K562 (cell line): Measurements from ENCODE around the gene MCM9. TPM values are rescaled to one million over a fixed set of nuclear protein-coding genes. Genes with fewer than 3 reads are reported as not detected.
A peak's percentile ranks its signal among the peaks of the same experiment; 100 is the strongest.

Source experiments
- ATAC-seq: fragments of 200-7000 bp; cut with Tn5 transposase; 3 replicates; pipeline ENCODE4 v1.9.1; 2020; ENCODE audit warnings: moderate library complexity
- BruUV-seq: library from RNA; stranded (reverse); fragments of 400-500 nt; replicated peaks from 2 replicates; lab custom pipeline; 2021; lab: Mats Ljungman, UMichigan
- CTCF ChIA-PET: fragments of 300-600 bp; formaldehyde crosslinking; extraction: SDS; loops from one replicate; lab custom pipeline; 2021; ENCODE audit warnings: low intra/inter-chr PET ratio; lab: Yijun Ruan, JAX
- POLR2A ChIA-PET: fragments of 300-600, 350-650 bp; sonication (Branson Sonifier 250); formaldehyde crosslinking; extraction: SDS; loops from one replicate; lab custom pipeline; 2021; ENCODE audit warnings: antibody characterized with exemption, inconsistent platforms; lab: Yijun Ruan, JAX
- DNase-seq, 4 experiments: peaks; one replicate each; pipeline versions ENCODE4 v3.0.0 to v3.0.0-alpha.2; 2011 to 2018; ENCODE audit warnings: low spot score in 3 of 4, mixed read lengths in 3 of 4; ENCODE audit errors: extremely low read depth in 1 of 4
- FAIRE-seq: peaks from 2 replicates; lab custom pipeline; 2011; peaks lifted over from hg19 to GRCh38; lab: Jason Lieb, UNC
- H2AFZ ChIP-seq: 2 replicates; pipeline ENCODE4 v1.6.0; 2011; ENCODE audit warnings: low read depth, low read length, control low read depth, inconsistent platforms
- H3K27ac ChIP-seq: fragments of 200-600 bp; 3 replicates; pipeline ENCODE4 v1.8.0; 2011; ENCODE audit warnings: low read depth, mild to moderate bottlenecking, control low read depth, inconsistent platforms, low read length, moderate library complexity, mixed read lengths; ENCODE audit errors: extremely low read depth
- H3K27me3 ChIP-seq, 2 experiments: fragments of 300-600 bp in 1 of 2; 2 replicates in 1 of 2; 3 replicates in 1 of 2; pipeline versions ENCODE4 v1.6.0 to v1.8.0; 2011; ENCODE audit warnings: inconsistent platforms in 2 of 2, low read length in 2 of 2, mild to moderate bottlenecking in 1 of 2, mixed read lengths in 1 of 2, moderate library complexity in 1 of 2; ENCODE audit not compliant: control insufficient read depth in 2 of 2, insufficient read depth in 2 of 2
- H3K36me3 ChIP-seq: fragments of 300-600 bp; 3 replicates; pipeline ENCODE4 v1.8.0; 2011; ENCODE audit warnings: mild to moderate bottlenecking, low read length, inconsistent platforms; ENCODE audit not compliant: control insufficient read depth, insufficient read depth
- H3K4me1 ChIP-seq, 2 experiments: fragments of 200-600 bp in 1 of 2; replicated peaks in 1 of 2; 2 replicates in 1 of 2; 3 replicates in 1 of 2; pipeline versions ENCODE4 v1.5.1 to v1.8.0; 2011; ENCODE audit warnings: inconsistent platforms in 2 of 2, low read length in 2 of 2, mild to moderate bottlenecking in 1 of 2, mixed read lengths in 1 of 2, moderate library complexity in 1 of 2; ENCODE audit not compliant: control insufficient read depth in 2 of 2, insufficient read depth in 2 of 2
- H3K4me2 ChIP-seq: 2 replicates; pipeline ENCODE4 v1.6.1; 2011; ENCODE audit warnings: low read length, control low read depth, inconsistent platforms, mixed read lengths; ENCODE audit not compliant: insufficient read depth
- H3K4me3 ChIP-seq: fragments of 200-600 bp; sonication (generic), shearing (Covaris generic); 2 replicates; pipeline ENCODE4 v1.5.1; 2016; ENCODE audit warnings: control low read depth, inconsistent platforms
- H3K79me2 ChIP-seq: fragments of 200-600 bp; 3 replicates; pipeline ENCODE4 v1.8.0; 2011; ENCODE audit warnings: low read length, inconsistent platforms; ENCODE audit not compliant: control insufficient read depth, insufficient read depth
- H3K9ac ChIP-seq, 2 experiments: 2 replicates each; pipeline versions ENCODE4 v1.6.0 to v1.6.1; 2011; ENCODE audit warnings: low read depth in 2 of 2, low read length in 2 of 2, control low read depth in 1 of 2, inconsistent platforms in 1 of 2, mild to moderate bottlenecking in 1 of 2, mixed read lengths in 1 of 2; ENCODE audit not compliant: insufficient read depth in 1 of 2
- H3K9me1 ChIP-seq: one replicate; pipeline ENCODE4 v1.6.0; 2011; ENCODE audit warnings: inconsistent platforms, mild to moderate bottlenecking, low read length, moderate library complexity; ENCODE audit not compliant: control insufficient read depth, insufficient read depth
- H3K9me3 ChIP-seq: replicated peaks from 2 replicates; pipeline ENCODE4 v1.5.1; 2011; ENCODE audit warnings: low read depth, low read length, inconsistent platforms; ENCODE audit not compliant: control insufficient read depth, insufficient read depth
- H4K20me1 ChIP-seq: replicated peaks from 2 replicates; pipeline ENCODE4 v1.6.1; 2011; ENCODE audit warnings: low read length, inconsistent platforms, mixed read lengths; ENCODE audit not compliant: control insufficient read depth, insufficient read depth
- CEBPG ChIP-seq, 3 experiments: fragments of 200-800 bp in 1 of 3; sonication (Bioruptor generic) in 1 of 3; sonication (generic) in 1 of 3; formaldehyde crosslinking in 1 of 3; IDR thresholded peaks in 2 of 3; conservative IDR thresholded peaks in 1 of 3; 2 replicates each; pipeline versions ENCODE4 v1.6.1 to v1.8.0; 2016 to 2022; ENCODE audit warnings: missing compliant biosample characterization in 2 of 3, missing genetic modification characterization in 2 of 3, mild to moderate bottlenecking in 1 of 3, missing genetic modification reagents in 1 of 3
- GATA2 ChIP-seq: sonication (generic); formaldehyde crosslinking; IDR thresholded peaks from 2 replicates; pipeline ENCODE4 v1.4.0; 2020; ENCODE audit warnings: mild to moderate bottlenecking, missing genetic modification reagents
- NCOA2 ChIP-seq, 2 experiments: fragments of 450-650 bp; IDR thresholded peaks; 2 replicates each; pipeline ENCODE4 v1.6.1; 2018; ENCODE audit warnings: mild to moderate bottlenecking in 2 of 2, moderate library complexity in 1 of 2; ENCODE audit not compliant: partially characterized antibody in 2 of 2
- XRCC4 ChIP-seq: IDR thresholded peaks from one replicate; pipeline ENCODE4 v1.6.1; 2011; ENCODE audit not compliant: insufficient read depth, insufficient read length; ENCODE audit errors: extremely low read depth
- WGBS: fragments of 100-300 bp; shearing (Covaris generic); methylation state at CpG from one replicate; pipeline ENCODE4 v1.1.6; 2016; ENCODE audit warnings: low coverage, mixed read lengths; ENCODE audit not compliant: insufficient coverage; ENCODE audit errors: missing lambda C conversion rate; 5-methylcytosine and 5-hydroxymethylcytosine counted together
- in situ Hi-C: fragments of 300-500 bp; cut with MboI; formaldehyde crosslinking; loops from 4 replicates; pipeline ENCODE4 v1.15.0; 2018; ENCODE audit warnings: inconsistent platforms, mixed read lengths
- intact Hi-C: fragments of 100-400 bp; cut with micrococcal nuclease; formaldehyde crosslinking; loops from 2 replicates; pipeline ENCODE4 v1.14.2; 2022
- polyA plus RNA-seq, 8 experiments: library from polyadenylated mRNA; depleted of rRNA in 4 of 8; stranded (reverse) in 5 of 8; unstranded in 3 of 8; fragments of >200 nt; fragmentation: Nextera tagmentation in 2 of 8; fragmentation: Illumina TruSeq in 1 of 8; extraction: Ambion mirVana in 2 of 8; extraction: Trizol in 1 of 8; gene quantifications; 2 replicates each; pipeline versions ENCODE4 v1.2.1 to v1.2.3, GENCODE V29; 2011 to 2014; ENCODE audit warnings: inconsistent platforms in 1 of 8, missing spikeins in 1 of 8
- total RNA-seq, 7 experiments: library from RNA; depleted of rRNA in 6 of 7; stranded (reverse); fragments of >200 nt in 6 of 7; fragmentation: Illumina TruSeq in 2 of 7; extraction: Trizol in 2 of 7; gene quantifications; 2 replicates each; pipeline versions ENCODE4 v1.2.1 to v1.2.3, GENCODE V29; 2011 to 2021; ENCODE audit warnings: low replicate concordance in 1 of 7

MCM9 gene
- total and polyA plus RNA-seq, 9 of the 15 experiments (the other 6 are each of a cell fraction or from before 2014, with no cell fraction given): 4.8 to 16.7 (median 11.6) TPM

GRCh38 chr6:118771253-118771652, 163.7 kb downstream of the MCM9 start:
- Histone ChIP-seq H3K9me3 (no peaks in the 10 kb centered on the region), H3K27ac (no peak overlapping the region), H3K9ac (no peak overlapping the region), H3K9me1 (no peaks in the 10 kb centered on the region), H3K36me3 (no peaks in the 10 kb centered on the region), H3K4me3 (no peak overlapping the region), H2AFZ (no peak overlapping the region), H3K27me3 (peaks cover 4 to 5% of the 10 kb centered on the region in 2 experiments; a peak in 1 of 5 replicates), H3K4me2 (no peak overlapping the region), H3K4me1 (peaks cover 0 to 3% of the 10 kb centered on the region in 2 experiments; a peak in 1 of 5 replicates), H4K20me1 (no peaks in the 10 kb centered on the region), H3K79me2 (no peaks in the 10 kb centered on the region)
- 0% methylated on average over 1 of the region's 1 CpG for WGBS
- TF ChIP-seq XRCC4: no peak
- no peak for TF ChIP-seq GATA2 (CRISPR knock-in tag)
- in situ Hi-C loops (no loop called here), intact Hi-C loops (no loop called here)
- FAIRE-seq: no peak
- ATAC-seq: no peak
- POLR2A ChIA-PET: interaction anchor here (1.2 kb wide), 1 partner anchor 9 kb away, joined by 4 read pairs; no protein-coding TSS in a partner anchor
- CTCF ChIA-PET: no interaction called here
- no peak for DNase-seq
- BruUV-seq: no TSS peak

- no peak for DNase-seq
- no peaks in the 10 kb centered on the region for H3K79me2 ChIP-seq
- no peak overlapping the region for H3K4me3 ChIP-seq
- peaks cover 0 to 3% of the 10 kb centered on the region in 2 experiments; a peak in 1 of 5 replicates for H3K4me1 ChIP-seq
- FAIRE-seq: no peak
- H4K20me1 ChIP-seq: no peaks in the 10 kb centered on the region
- H3K9me3 ChIP-seq: no peaks in the 10 kb centered on the region
- no peak overlapping the region for H2AFZ ChIP-seq
- no peak overlapping the region for H3K4me2 ChIP-seq
- in situ Hi-C loops: no loop called here
- ChIA-PET POLR2A (interaction anchor here (0.6 to 1.2 kb wide), 3 partner anchors 9 to 74 kb away, joined by 3 to 4 read pairs (median 3); no protein-coding TSS in a partner anchor), CTCF (no interaction called here)
- WGBS: 10% methylated on average over 2 of the region's 2 CpGs
- no peaks in the 10 kb centered on the region for H3K36me3 ChIP-seq
- TF ChIP-seq CEBPG (CRISPR knock-in tag; IDR thresholded peaks at IDR 0.05) (no peak), CEBPG (tag; conservative IDR thresholded peaks at IDR 0.05 in 1 of 2, IDR thresholded peaks at IDR 0.05 in 1 of 2) (peak in 1 of 2 experiments; percentile 44; a peak in 1 of 4 replicates), NCOA2 (IDR thresholded peaks at IDR 0.05; ENCODE audit: partially characterized antibody in 2 of 2) (no peak)
- TF ChIP-seq, all 486 proteins: peak for 1
- Histone ChIP-seq H3K27ac (no peak overlapping the region), H3K9me1 (no peaks in the 10 kb centered on the region), H3K27me3 (peaks cover 4 to 5% of the 10 kb centered on the region in 2 experiments; a peak in 1 of 5 replicates), H3K9ac (no peak overlapping the region)
- intact Hi-C loops: no loop called here
- ATAC-seq: no peak
- BruUV-seq: no TSS peak
Measured at GRCh38 chr6:118770835-118771234, 164.1 kb downstream of the MCM9 start.
